A673 (cell line): ENCODE data around the gene NDC80. TPM values are rescaled to one million over a fixed set of nuclear protein-coding genes. Genes with fewer than 3 reads are reported as not detected.

Experiments
- BruUV-seq: library from RNA; stranded (reverse); fragments of 400-500 nt; replicated peaks from 2 replicates; lab custom pipeline; 2021; lab: Mats Ljungman, UMichigan
- CTCF ChIA-PET: fragments of 300-600 bp; sonication (Branson Sonifier 250); formaldehyde crosslinking; loops from one replicate; lab custom pipeline; 2022; ENCODE audit warnings: antibody characterized with exemption; lab: Charles Lee
- POLR2A ChIA-PET: fragments of 300-600 bp; sonication (Branson Sonifier 250); formaldehyde crosslinking; loops from one replicate; lab custom pipeline; 2022; ENCODE audit warnings: antibody characterized with exemption; ENCODE audit not compliant: low non-redundant PET; lab: Charles Lee
- DNase-seq: peaks from one replicate; pipeline ENCODE4 v3.0.0-alpha.2; 2015; ENCODE audit warnings: low spot score
- H3K27ac ChIP-seq: fragments of 200-600 bp; sonication (generic); 2 replicates; pipeline ENCODE4 v1.5.1; 2016; ENCODE audit warnings: mixed run types, low read depth, mild to moderate bottlenecking, mixed read lengths, antibody characterized with exemption, low read length; ENCODE audit not compliant: poor library complexity, severe bottlenecking
- H3K27me3 ChIP-seq: fragments of 200-600 bp; sonication (generic); replicated peaks from 2 replicates; pipeline ENCODE4 v1.6.1; 2017; ENCODE audit warnings: mixed run types, low read depth, mild to moderate bottlenecking, mixed read lengths, antibody characterized with exemption, low read length; ENCODE audit not compliant: insufficient read depth, poor library complexity
- H3K36me3 ChIP-seq: fragments of 200-600 bp; sonication (generic); 2 replicates; pipeline ENCODE4 v1.6.1; 2016; ENCODE audit warnings: mixed run types, mild to moderate bottlenecking, mixed read lengths, antibody characterized with exemption, low read length; ENCODE audit not compliant: insufficient read depth, poor library complexity, severe bottlenecking
- H3K4me1 ChIP-seq: fragments of 200-600 bp; sonication (generic); 2 replicates; pipeline ENCODE4 v1.6.1; 2017; ENCODE audit warnings: mixed run types, mild to moderate bottlenecking, mixed read lengths, antibody characterized with exemption, low read length; ENCODE audit not compliant: insufficient read depth, poor library complexity, severe bottlenecking
- H3K4me3 ChIP-seq: fragments of 200-600 bp; sonication (generic); 2 replicates; pipeline ENCODE4 v1.5.1; 2016; ENCODE audit warnings: low read depth, mixed run types, mild to moderate bottlenecking, mixed read lengths, low read length; ENCODE audit not compliant: poor library complexity, severe bottlenecking
- H3K9me3 ChIP-seq: fragments of 200-600 bp; sonication (generic); 2 replicates; pipeline ENCODE4 v1.6.1; 2016; ENCODE audit warnings: mixed run types, low read depth, mild to moderate bottlenecking, mixed read lengths, antibody characterized with exemption, low read length; ENCODE audit not compliant: poor library complexity, severe bottlenecking
- EZH2 ChIP-seq: fragments of 200-600 bp; sonication (generic); IDR thresholded peaks from 2 replicates; pipeline ENCODE4 v1.6.1; 2017; ENCODE audit warnings: borderline replicate concordance, low read depth, mild to moderate bottlenecking, mixed read lengths, antibody characterized with exemption, low read length; ENCODE audit not compliant: poor library complexity, severe bottlenecking
- intact Hi-C: fragments of 100-400 bp; cut with micrococcal nuclease; formaldehyde crosslinking; loops from one replicate; pipeline ENCODE4 v1.10.0; 2022; ENCODE audit not compliant: unreplicated experiment
- total RNA-seq: library from RNA; stranded (reverse); gene quantifications from 2 replicates; pipeline ENCODE4 v1.2.3, GENCODE V29; 2021
- TF ChIP-seq, protein P1 (sequence below): fragments of 300-800, 200-600 bp; sonication (generic); conservative IDR thresholded peaks from 2 replicates; pipeline ENCODE4 v1.5.1; 2017; ENCODE audit warnings: low read depth, mild to moderate bottlenecking, antibody characterized with exemption, low read length, moderate library complexity, mixed read lengths

NDC80 gene
- total RNA-seq, 1 experiment from 2014 or later: 72.6 TPM

DNA sequence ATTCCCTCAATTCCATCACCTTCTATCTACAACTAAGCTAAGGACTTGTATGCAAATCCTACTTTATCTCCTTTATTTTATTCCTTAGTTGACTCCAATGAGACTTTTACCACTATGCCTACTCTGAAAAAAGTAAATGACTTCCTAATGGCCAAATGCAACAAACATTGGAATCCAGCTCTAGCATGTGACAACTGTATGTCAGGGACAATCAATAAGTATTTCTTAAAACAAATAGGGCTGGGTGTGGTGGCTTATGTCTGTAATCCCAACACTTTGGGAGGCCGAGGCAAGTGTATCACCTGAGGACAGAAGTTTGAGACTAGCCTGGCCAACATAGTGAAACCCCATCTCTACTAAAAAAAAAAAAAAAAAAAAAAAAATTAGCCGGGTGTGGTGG is 21.9 kb upstream of the NDC80 start:
- H3K27ac ChIP-seq: no peak overlapping the region
- intact Hi-C loops: loop anchor here (5.0 kb wide), 2 partner anchors 637 to 962 kb away; no protein-coding TSS in a partner anchor
- ChIA-PET CTCF (no interaction called here), POLR2A (no interaction called here)
- H3K27me3 ChIP-seq: no peaks in the 10 kb centered on the region
- no peak overlapping the region for H3K4me3 ChIP-seq
- no peaks in the 10 kb centered on the region for H3K4me1 ChIP-seq
- BruUV-seq: no TSS peak
- no peak for TF ChIP-seq EZH2
- TF ChIP-seq, protein P1, sequence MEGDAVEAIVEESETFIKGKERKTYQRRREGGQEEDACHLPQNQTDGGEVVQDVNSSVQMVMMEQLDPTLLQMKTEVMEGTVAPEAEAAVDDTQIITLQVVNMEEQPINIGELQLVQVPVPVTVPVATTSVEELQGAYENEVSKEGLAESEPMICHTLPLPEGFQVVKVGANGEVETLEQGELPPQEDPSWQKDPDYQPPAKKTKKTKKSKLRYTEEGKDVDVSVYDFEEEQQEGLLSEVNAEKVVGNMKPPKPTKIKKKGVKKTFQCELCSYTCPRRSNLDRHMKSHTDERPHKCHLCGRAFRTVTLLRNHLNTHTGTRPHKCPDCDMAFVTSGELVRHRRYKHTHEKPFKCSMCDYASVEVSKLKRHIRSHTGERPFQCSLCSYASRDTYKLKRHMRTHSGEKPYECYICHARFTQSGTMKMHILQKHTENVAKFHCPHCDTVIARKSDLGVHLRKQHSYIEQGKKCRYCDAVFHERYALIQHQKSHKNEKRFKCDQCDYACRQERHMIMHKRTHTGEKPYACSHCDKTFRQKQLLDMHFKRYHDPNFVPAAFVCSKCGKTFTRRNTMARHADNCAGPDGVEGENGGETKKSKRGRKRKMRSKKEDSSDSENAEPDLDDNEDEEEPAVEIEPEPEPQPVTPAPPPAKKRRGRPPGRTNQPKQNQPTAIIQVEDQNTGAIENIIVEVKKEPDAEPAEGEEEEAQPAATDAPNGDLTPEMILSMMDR: no peak
- DNase-seq: no peak
- no peaks in the 10 kb centered on the region for H3K9me3 ChIP-seq
- H3K36me3 ChIP-seq: no peaks in the 10 kb centered on the region

DNA sequence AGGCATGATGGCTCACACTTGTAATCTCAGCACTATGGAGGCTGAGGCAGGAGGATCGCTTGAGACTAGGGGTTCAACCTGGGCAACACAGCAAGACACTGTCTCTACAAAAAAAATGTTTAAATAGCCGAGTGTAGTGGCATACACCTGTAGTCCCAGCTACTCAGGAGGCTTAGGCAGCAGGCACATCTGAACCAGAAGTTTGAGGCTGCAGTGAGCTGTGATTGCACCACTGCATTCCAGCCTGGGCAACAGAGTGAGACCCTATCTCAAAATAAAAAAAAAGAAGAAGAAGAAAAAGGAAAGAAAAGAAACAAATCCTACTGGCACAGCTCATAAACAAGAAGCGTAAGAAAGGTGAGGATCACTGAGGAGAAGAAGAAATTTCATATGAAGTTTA is 19.9 kb upstream of the NDC80 start:
- ChIA-PET POLR2A (no interaction called here), CTCF (no interaction called here)
- Histone ChIP-seq H3K27me3 (no peaks in the 10 kb centered on the region), H3K36me3 (no peaks in the 10 kb centered on the region), H3K27ac (no peak overlapping the region), H3K4me1 (no peaks in the 10 kb centered on the region), H3K4me3 (no peak overlapping the region), H3K9me3 (no peaks in the 10 kb centered on the region)
- BruUV-seq: no TSS peak
- no peak for DNase-seq
- intact Hi-C loops: no loop called here
- TF ChIP-seq, protein P1: no peak
- TF ChIP-seq EZH2: no peak

DNA sequence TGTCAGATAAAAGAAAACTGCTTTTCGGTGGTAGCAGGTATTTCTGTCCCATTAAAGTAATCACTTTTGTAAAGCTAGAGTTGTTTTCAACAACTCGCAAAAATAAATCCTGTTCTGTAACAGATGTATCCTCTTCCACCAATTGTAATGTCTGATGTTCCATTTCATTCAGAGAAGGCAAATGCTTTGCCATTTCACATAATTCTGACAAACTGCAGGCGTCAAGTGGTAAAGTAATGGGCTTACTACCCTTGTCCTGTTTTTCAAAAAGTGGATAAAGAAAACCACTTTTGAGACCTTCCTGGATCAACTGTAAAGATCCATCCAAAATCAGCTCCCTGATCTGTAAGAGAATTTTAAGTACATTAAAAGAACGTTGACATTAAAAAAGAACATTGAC is 16.7 kb upstream of the NDC80 start:
- H3K9me3 ChIP-seq: no peaks in the 10 kb centered on the region
- DNase-seq: no peak
- no peaks in the 10 kb centered on the region for H3K27me3 ChIP-seq
- intact Hi-C loops: no loop called here
- H3K36me3 ChIP-seq: no peaks in the 10 kb centered on the region
- H3K4me3 ChIP-seq: no peak overlapping the region
- POLR2A ChIA-PET: no interaction called here
- no TSS peak for BruUV-seq
- H3K27ac ChIP-seq: no peak overlapping the region
- no peaks in the 10 kb centered on the region for H3K4me1 ChIP-seq
- TF ChIP-seq, protein P1: no peak
- no peak for TF ChIP-seq EZH2
- CTCF ChIA-PET: no interaction called here
